GM19193 (cell line): ENCODE measurements around the gene ZSCAN21.

Source experiments
- POLR2A ChIP-seq: IDR thresholded peaks from 4 replicates; pipeline ENCODE4 v1.6.1; 2011; ENCODE audit not compliant: insufficient read depth, insufficient read length; ENCODE audit errors: extremely low read depth

ZSCAN21 gene

GRCh38 chr7:100024020-100024619 is 25.5 kb upstream of the ZSCAN21 start:
- no peak for TF ChIP-seq POLR2A

- no peak for TF ChIP-seq POLR2A
These were observed 22.4 kb upstream of the ZSCAN21 start for GRCh38 chr7:100027197-100027596.

- TF ChIP-seq POLR2A, result no peak
These were observed 20.0 kb upstream of the ZSCAN21 start for GRCh38 chr7:100029596-100029995.

GRCh38 chr7:100033526-100033925 is 16.0 kb upstream of the ZSCAN21 start:
- TF ChIP-seq POLR2A, result no peak

- no peak for TF ChIP-seq POLR2A
These were observed 14.6 kb upstream of the ZSCAN21 start for GRCh38 chr7:100034871-100035510.

- no peak for TF ChIP-seq POLR2A
These were observed 13.7 kb upstream of the ZSCAN21 start for GRCh38 chr7:100035876-100036275.

GRCh38 chr7:100038326-100038725 is 11.2 kb upstream of the ZSCAN21 start:
- no peak for TF ChIP-seq POLR2A

GRCh38 chr7:100040575-100040974 is 9.0 kb upstream of the ZSCAN21 start:
- no peak for TF ChIP-seq POLR2A

- TF ChIP-seq POLR2A, result no peak
These were observed 4.9 kb upstream of the ZSCAN21 start for GRCh38 chr7:100044718-100045117.

- TF ChIP-seq POLR2A, result no peak
These were observed 894 bp upstream of the ZSCAN21 start for GRCh38 chr7:100048680-100049079.

- TF ChIP-seq POLR2A, result no peak
These were observed 2.0 kb downstream of the ZSCAN21 start for GRCh38 chr7:100051611-100052010.

GRCh38 chr7:100053215-100053614 is 3.6 kb downstream of the ZSCAN21 start:
- no peak for TF ChIP-seq POLR2A

GRCh38 chr7:100057006-100057405 is 7.4 kb downstream of the ZSCAN21 start:
- TF ChIP-seq POLR2A, result no peak

GRCh38 chr7:100059251-100059739 is 9.7 kb downstream of the ZSCAN21 start:
- no peak for TF ChIP-seq POLR2A

GRCh38 chr7:100061518-100062193 is 12.1 kb downstream of the ZSCAN21 start:
- no peak for TF ChIP-seq POLR2A

- TF ChIP-seq POLR2A, result no peak
These were observed 13.8 kb downstream of the ZSCAN21 start for GRCh38 chr7:100063376-100063775.
